Measurements from ENCODE around the gene TSPAN4. TPM values are rescaled to one million over a fixed set of nuclear protein-coding genes. Genes with fewer than 3 reads are reported as not detected.

The TSPAN4 gene
- total and polyA plus RNA-seq, 2 of the 13 experiments (the other 11 are each of a cell fraction or from before 2014, with no cell fraction given) = 31.7 to 68.3 TPM

DNA sequence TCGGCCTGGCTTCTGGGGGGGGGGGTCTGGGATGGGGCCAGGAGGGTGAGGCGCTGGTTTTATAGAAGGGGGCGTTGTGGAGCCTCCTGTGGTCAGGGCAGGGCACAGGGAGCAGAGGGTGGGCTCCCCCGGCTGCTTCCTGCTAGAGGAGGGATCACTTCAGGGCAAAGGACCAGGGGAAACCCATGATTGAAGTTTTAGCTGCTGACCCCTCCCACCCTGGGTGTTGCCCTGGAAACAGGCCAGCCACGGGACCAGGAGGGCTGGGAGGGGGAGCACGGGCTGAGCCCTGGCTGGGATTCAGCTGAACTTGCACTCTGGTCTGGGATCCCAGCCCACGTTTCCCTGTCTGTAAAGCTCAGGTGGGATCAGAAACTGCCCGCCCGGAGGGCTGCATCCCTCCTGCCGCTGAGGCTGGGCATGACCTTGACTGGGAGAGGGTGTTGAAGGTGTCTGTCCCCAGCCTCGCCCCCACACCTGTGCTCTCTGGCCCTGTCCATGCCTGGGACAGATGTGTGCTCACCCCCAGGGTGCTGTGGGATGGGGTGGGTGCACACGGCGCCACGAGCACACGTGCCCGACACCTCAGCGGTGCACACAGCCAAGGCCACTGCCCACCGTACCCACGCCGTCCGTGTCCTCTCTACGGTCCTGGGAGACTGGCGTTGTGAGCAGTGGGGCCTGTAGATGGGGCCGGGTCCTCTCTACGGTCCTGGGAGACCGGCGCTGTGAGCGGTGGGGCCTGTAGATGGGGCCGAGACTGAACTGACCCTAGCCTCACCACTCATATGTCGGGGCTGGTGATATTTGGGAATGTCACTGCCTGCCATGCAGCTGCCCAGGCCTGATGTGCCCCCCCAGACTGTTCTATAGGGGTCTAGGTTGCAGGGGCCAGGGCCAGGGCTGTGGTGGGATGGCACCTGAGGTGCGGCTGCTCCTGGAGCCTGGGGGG is 2.3 kb downstream of the TSPAN4 start (continued):
- TF ChIP-seq SRSF1 (optimal IDR thresholded peaks at IDR 0.05; ENCODE audit: low read depth, low read length) = no peak
- TF ChIP-seq RFX5 (IDR thresholded peaks at IDR 0.05; ENCODE audit: low read depth, low read length) = no peak
- TF ChIP-seq, protein P1, sequence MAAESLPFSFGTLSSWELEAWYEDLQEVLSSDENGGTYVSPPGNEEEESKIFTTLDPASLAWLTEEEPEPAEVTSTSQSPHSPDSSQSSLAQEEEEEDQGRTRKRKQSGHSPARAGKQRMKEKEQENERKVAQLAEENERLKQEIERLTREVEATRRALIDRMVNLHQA (CRISPR knock-in tag; IDR thresholded peaks at IDR 0.05) = no peak
- TF ChIP-seq ZBTB7A (CRISPR knock-in tag; IDR thresholded peaks at IDR 0.05) = no peak
- TF ChIP-seq ZNF850 (CRISPR knock-in tag; conservative IDR thresholded peaks at IDR 0.05) = no peak
- TF ChIP-seq, protein P2, sequence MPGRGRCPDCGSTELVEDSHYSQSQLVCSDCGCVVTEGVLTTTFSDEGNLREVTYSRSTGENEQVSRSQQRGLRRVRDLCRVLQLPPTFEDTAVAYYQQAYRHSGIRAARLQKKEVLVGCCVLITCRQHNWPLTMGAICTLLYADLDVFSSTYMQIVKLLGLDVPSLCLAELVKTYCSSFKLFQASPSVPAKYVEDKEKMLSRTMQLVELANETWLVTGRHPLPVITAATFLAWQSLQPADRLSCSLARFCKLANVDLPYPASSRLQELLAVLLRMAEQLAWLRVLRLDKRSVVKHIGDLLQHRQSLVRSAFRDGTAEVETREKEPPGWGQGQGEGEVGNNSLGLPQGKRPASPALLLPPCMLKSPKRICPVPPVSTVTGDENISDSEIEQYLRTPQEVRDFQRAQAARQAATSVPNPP (CRISPR knock-in tag; IDR thresholded peaks at IDR 0.05) = no peak
- TF ChIP-seq SETDB1 (CRISPR knock-in tag; IDR thresholded peaks at IDR 0.05; ENCODE audit: borderline replicate concordance) = no peak
- TF ChIP-seq, protein P3, sequence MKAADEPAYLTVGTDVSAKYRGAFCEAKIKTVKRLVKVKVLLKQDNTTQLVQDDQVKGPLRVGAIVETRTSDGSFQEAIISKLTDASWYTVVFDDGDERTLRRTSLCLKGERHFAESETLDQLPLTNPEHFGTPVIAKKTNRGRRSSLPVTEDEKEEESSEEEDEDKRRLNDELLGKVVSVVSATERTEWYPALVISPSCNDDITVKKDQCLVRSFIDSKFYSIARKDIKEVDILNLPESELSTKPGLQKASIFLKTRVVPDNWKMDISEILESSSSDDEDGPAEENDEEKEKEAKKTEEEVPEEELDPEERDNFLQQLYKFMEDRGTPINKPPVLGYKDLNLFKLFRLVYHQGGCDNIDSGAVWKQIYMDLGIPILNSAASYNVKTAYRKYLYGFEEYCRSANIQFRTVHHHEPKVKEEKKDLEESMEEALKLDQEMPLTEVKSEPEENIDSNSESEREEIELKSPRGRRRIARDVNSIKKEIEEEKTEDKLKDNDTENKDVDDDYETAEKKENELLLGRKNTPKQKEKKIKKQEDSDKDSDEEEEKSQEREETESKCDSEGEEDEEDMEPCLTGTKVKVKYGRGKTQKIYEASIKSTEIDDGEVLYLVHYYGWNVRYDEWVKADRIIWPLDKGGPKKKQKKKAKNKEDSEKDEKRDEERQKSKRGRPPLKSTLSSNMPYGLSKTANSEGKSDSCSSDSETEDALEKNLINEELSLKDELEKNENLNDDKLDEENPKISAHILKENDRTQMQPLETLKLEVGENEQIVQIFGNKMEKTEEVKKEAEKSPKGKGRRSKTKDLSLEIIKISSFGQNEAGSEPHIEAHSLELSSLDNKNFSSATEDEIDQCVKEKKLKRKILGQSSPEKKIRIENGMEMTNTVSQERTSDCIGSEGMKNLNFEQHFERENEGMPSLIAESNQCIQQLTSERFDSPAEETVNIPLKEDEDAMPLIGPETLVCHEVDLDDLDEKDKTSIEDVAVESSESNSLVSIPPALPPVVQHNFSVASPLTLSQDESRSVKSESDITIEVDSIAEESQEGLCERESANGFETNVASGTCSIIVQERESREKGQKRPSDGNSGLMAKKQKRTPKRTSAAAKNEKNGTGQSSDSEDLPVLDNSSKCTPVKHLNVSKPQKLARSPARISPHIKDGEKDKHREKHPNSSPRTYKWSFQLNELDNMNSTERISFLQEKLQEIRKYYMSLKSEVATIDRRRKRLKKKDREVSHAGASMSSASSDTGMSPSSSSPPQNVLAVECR (CRISPR knock-in tag; IDR thresholded peaks at IDR 0.05; ENCODE audit: borderline replicate concordance) = no peak; the same call in 1 of the 2 replicates
- no peak for TF ChIP-seq KLF11 (CRISPR knock-in tag; IDR thresholded peaks at IDR 0.05)
- TF ChIP-seq SNRNP70 (IDR thresholded peaks at IDR 0.05; ENCODE audit: low read depth, low read length) = no peak
- TF ChIP-seq, protein P4, sequence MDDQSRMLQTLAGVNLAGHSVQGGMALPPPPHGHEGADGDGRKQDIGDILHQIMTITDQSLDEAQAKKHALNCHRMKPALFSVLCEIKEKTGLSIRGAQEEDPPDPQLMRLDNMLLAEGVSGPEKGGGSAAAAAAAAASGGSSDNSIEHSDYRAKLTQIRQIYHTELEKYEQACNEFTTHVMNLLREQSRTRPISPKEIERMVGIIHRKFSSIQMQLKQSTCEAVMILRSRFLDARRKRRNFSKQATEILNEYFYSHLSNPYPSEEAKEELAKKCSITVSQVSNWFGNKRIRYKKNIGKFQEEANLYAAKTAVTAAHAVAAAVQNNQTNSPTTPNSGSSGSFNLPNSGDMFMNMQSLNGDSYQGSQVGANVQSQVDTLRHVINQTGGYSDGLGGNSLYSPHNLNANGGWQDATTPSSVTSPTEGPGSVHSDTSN (CRISPR knock-in tag; IDR thresholded peaks at IDR 0.05; ENCODE audit: borderline replicate concordance) = no peak
- TF ChIP-seq, protein P5, sequence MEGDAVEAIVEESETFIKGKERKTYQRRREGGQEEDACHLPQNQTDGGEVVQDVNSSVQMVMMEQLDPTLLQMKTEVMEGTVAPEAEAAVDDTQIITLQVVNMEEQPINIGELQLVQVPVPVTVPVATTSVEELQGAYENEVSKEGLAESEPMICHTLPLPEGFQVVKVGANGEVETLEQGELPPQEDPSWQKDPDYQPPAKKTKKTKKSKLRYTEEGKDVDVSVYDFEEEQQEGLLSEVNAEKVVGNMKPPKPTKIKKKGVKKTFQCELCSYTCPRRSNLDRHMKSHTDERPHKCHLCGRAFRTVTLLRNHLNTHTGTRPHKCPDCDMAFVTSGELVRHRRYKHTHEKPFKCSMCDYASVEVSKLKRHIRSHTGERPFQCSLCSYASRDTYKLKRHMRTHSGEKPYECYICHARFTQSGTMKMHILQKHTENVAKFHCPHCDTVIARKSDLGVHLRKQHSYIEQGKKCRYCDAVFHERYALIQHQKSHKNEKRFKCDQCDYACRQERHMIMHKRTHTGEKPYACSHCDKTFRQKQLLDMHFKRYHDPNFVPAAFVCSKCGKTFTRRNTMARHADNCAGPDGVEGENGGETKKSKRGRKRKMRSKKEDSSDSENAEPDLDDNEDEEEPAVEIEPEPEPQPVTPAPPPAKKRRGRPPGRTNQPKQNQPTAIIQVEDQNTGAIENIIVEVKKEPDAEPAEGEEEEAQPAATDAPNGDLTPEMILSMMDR (CRISPR knock-in tag; IDR thresholded peaks at IDR 0.05) = no peak
- TF ChIP-seq IKZF1 (IDR thresholded peaks at IDR 0.05) = no peak
- TF ChIP-seq ZNF558 (CRISPR knock-in tag; IDR thresholded peaks at IDR 0.05; ENCODE audit: borderline replicate concordance) = no peak
- TF ChIP-seq CBX5 (CRISPR knock-in tag; IDR thresholded peaks at IDR 0.05; ENCODE audit: borderline replicate concordance) = peak; percentile 40; the same call in 1 of the 2 replicates
- TF ChIP-seq NR2F6 (IDR thresholded peaks at IDR 0.05) = no peak
- TF ChIP-seq NR2F6 (CRISPR knock-in tag; IDR thresholded peaks at IDR 0.05) = peak; percentile 35; the same call in 1 of the 2 replicates
- TF ChIP-seq GZF1 (CRISPR knock-in tag; IDR thresholded peaks at IDR 0.05) = no peak
